Dermis lymphatic vessel endothelial cell (primary cell): ENCODE data around the gene PAPOLA. TPM values are rescaled to one million over a fixed set of nuclear protein-coding genes. Genes with fewer than 3 reads are reported as not detected.

Source experiments
- total RNA-seq: library from RNA; depleted of rRNA; stranded (reverse); fragments of >200 nt; gene quantifications from 2 replicates; pipeline ENCODE4 v1.2.1, GENCODE V29; 2014

The PAPOLA gene
- 93.0 and 108 TPM in 2 replicates for total RNA-seq

DNA sequence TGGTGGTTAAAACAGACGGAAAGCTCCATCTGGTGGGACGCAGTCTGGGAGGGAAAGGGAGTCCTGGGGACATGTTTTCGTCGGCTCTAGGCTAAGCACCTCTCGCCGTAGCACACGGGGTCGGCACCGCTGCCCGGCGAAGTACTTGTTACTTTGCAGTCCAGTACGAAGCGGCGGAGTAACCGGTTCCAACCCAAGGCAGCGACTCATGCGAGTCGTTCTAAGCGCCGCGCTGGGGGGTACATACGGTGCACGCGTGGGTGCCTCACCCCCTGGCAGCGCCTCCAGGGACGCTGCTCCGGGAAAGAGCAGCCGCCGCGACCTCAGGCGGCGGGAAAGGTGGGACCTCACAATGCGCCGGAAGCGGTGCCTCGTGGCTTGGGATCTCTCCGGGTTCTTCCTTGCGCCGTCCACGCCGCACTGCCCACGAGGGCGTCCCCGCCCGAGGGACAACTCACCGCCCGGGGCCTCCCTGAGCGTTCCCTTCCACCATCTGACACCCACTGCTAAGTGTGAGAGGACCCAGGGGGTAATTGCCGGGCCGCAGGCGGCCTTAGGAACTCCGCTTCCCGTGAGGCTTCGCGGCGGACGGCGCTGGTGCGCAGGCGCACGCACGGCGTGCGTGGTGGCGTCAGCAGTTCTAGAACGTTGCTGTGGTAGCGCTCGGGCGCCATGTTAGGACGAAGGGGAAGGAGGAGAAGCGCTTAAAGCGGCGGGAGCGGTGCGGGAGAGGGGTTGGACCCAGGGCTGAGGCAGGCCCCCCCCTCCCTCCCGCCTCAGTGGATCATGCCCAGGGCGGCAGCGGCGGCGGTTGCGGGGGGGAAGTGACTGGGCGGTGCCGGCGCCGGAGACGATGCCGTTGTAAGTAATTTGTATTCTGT is at the start of gene PAPOLA:
PAPOLA (plus strand) TSS at position 643 of the 881 bp plus-strand sequence; CDS start at position 854, 211 bp downstream.

Other genes with a start within 250 kb of the PAPOLA start
- not detected in 2 replicates for gene BDKRB1, start 246.2 kb upstream of the PAPOLA start, total RNA-seq
- gene ATG2B, start 139.0 kb upstream of the PAPOLA start, total RNA-seq = 17.7 and 22.8 TPM in 2 replicates
- 23.9 and 28.3 TPM in 2 replicates for gene GSKIP, start 138.9 kb upstream of the PAPOLA start, total RNA-seq
- 1.1 and 1.3 TPM in 2 replicates for gene AK7, start 110.3 kb upstream of the PAPOLA start, total RNA-seq